GM23248 (cell line): ENCODE results near the gene ZNF787. TPM values are rescaled to one million over a fixed set of nuclear protein-coding genes. Genes with fewer than 3 reads are reported as not detected.
A peak's percentile ranks its signal among the peaks of the same experiment; 100 is the strongest.

Source experiments
- DNase-seq: peaks from one replicate; pipeline ENCODE4 v3.0.0-alpha.2; 2015
- H2AFZ ChIP-seq: fragments of 200-600 bp; sonication (generic); 2 replicates; pipeline ENCODE4 v1.6.1; 2016; ENCODE audit warnings: antibody characterized with exemption
- H3F3A ChIP-seq: fragments of 200-600 bp; sonication (generic); 2 replicates; pipeline ENCODE4 v1.6.1; 2016; ENCODE audit warnings: mild to moderate bottlenecking, antibody characterized with exemption, mixed run types; ENCODE audit not compliant: insufficient read depth
- H3K27ac ChIP-seq: fragments of 200-600 bp; sonication (generic); 2 replicates; pipeline ENCODE4 v1.5.1; 2016; ENCODE audit warnings: mild to moderate bottlenecking
- H3K27me3 ChIP-seq: fragments of 200-600 bp; sonication (generic); replicated peaks from 2 replicates; pipeline ENCODE4 v1.6.1; 2016; ENCODE audit warnings: mild to moderate bottlenecking; ENCODE audit not compliant: insufficient read depth
- H3K36me3 ChIP-seq: fragments of 200-600 bp; sonication (generic); 2 replicates; pipeline ENCODE4 v1.6.1; 2016; ENCODE audit warnings: low read depth, mild to moderate bottlenecking
- H3K4me1 ChIP-seq: fragments of 200-600 bp; sonication (generic); 2 replicates; pipeline ENCODE4 v1.6.1; 2016; ENCODE audit warnings: mild to moderate bottlenecking; ENCODE audit not compliant: insufficient read depth
- H3K4me2 ChIP-seq: fragments of 200-600 bp; sonication (generic); one replicate; pipeline ENCODE4 v1.6.1; 2016; ENCODE audit warnings: mild to moderate bottlenecking; ENCODE audit not compliant: unreplicated experiment
- H3K4me3 ChIP-seq: fragments of 200-600 bp; sonication (generic); 2 replicates; pipeline ENCODE4 v1.5.1; 2016; ENCODE audit warnings: mild to moderate bottlenecking
- H3K79me2 ChIP-seq: fragments of 200-600 bp; sonication (generic); 2 replicates; pipeline ENCODE4 v1.6.1; 2016; ENCODE audit warnings: mild to moderate bottlenecking; ENCODE audit not compliant: insufficient read depth
- H3K9ac ChIP-seq: fragments of 200-600 bp; sonication (generic); 2 replicates; pipeline ENCODE4 v1.6.1; 2016; ENCODE audit warnings: mild to moderate bottlenecking
- H3K9me2 ChIP-seq: fragments of 200-600 bp; sonication (generic); 2 replicates; pipeline ENCODE4 v1.6.1; 2016; ENCODE audit warnings: mixed run types, mild to moderate bottlenecking, moderate library complexity; ENCODE audit not compliant: insufficient read depth
- H3K9me3 ChIP-seq: fragments of 200-600 bp; sonication (generic); one replicate; pipeline ENCODE4 v1.6.1; 2017; ENCODE audit warnings: low read depth
- H4K20me1 ChIP-seq: fragments of 200-600 bp; sonication (generic); 2 replicates; pipeline ENCODE4 v1.6.0; 2016; ENCODE audit not compliant: insufficient read depth
- EZH2 ChIP-seq: fragments of 200-600 bp; sonication (generic); IDR thresholded peaks from 2 replicates; pipeline ENCODE4 v1.6.1; 2018; ENCODE audit warnings: antibody characterized with exemption, mild to moderate bottlenecking; ENCODE audit not compliant: insufficient read depth, poor library complexity, severe bottlenecking
- EZH2phosphoT487 ChIP-seq: fragments of 200-600 bp; sonication (generic); IDR thresholded peaks from 2 replicates; pipeline ENCODE4 v1.6.1; 2018; ENCODE audit warnings: antibody characterized with exemption, moderate library complexity, mild to moderate bottlenecking, low read depth; ENCODE audit not compliant: insufficient read depth
- WGBS, 2 experiments: methylation state at CpG; one replicate each; pipeline ENCODE4 v1.1.6; 2015 to 2017; ENCODE audit warnings: low lambda C conversion rate in 2 of 2, low coverage in 1 of 2; ENCODE audit errors: missing lambda C conversion rate in 2 of 2; 5-methylcytosine and 5-hydroxymethylcytosine counted together
- in situ Hi-C: fragments of 300-500 bp; cut with MboI; formaldehyde crosslinking; loops from 2 replicates; pipeline ENCODE4 v1.15.0; 2020
- polyA plus RNA-seq: library from polyadenylated mRNA; unstranded; fragments of >200 nt; fragmentation: Nextera tagmentation; extraction: Ambion mirVana; gene quantifications from 2 replicates; pipeline ENCODE4 v1.2.1, GENCODE V29; 2016
- total RNA-seq: library from RNA; depleted of rRNA; stranded (reverse); fragments of >200 nt; shearing (Covaris generic); gene quantifications from 2 replicates; pipeline ENCODE4 v1.2.3, GENCODE V29; 2014

The ZNF787 gene
- total and polyA plus RNA-seq, 2 experiments from 2014 or later = 1.5 to 19.5 TPM

DNA sequence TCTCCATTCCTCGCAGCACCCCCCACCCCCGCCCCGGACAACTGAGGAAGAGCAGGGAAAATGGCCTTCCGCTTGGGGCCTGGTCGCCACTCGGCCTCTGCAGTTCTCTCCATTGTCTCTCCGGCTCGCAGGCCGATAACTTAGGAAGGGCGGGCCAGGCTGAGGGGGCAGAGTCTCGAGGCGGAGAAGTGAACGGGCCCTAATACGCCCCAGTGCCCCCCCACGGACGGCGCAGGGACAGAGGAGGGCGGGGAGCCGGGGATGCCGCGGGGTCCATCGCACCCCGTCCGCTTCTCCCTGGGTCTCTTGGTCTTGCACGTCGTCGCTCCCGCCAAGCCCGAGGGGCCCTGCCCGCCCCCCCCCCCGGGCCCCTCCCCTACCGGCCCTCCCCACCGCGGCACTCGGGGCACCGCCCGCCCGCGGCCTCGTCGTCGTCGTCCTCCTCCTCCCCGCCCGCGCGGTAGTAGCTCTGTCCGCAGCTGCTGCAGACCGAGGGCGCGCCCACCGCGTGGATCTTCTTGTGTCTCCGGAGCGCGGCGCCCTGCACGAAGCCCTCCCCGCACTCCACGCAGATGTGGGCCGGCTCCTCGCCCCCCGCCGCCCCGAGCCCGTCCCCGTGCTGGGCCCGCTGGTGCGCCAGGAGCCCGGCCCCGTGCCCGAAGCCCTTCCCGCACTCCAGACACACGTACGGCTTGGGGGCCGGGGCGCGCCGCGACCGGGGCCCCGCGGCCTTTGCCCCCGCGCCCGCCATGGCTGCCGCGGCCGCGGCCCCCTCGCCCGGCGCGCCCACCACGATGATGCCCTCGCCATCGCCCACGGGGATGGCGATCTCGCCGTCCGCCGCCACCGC lies 33.2 kb downstream of the ZNF787 start:
- H3F3A ChIP-seq = peaks cover 8% of the 10 kb centered on the region; the same call in 1 of the 2 replicates
- 87 to 90% methylated on average over 18 to 100 of the region's 104 CpGs for WGBS, 2 experiments
- TF ChIP-seq EZH2phosphoT487 = no peak
- no peak for TF ChIP-seq EZH2
- H3K9me2 ChIP-seq = no peaks in the 10 kb centered on the region
- peaks cover 40% of the 10 kb centered on the region for H3K79me2 ChIP-seq
- DNase-seq = no peak
- no peaks in the 10 kb centered on the region for H3K27me3 ChIP-seq
- in situ Hi-C loops = no loop called here
- no peak overlapping the region for H3K9ac ChIP-seq
- 0 out of 2 replicates have a peak, but pooled peaks cover 9% of the 10 kb centered on the region for H4K20me1 ChIP-seq
- no peak overlapping the region for H2AFZ ChIP-seq
- peaks cover 12% of the 10 kb centered on the region for H3K4me1 ChIP-seq
- H3K9me3 ChIP-seq = no peaks in the 10 kb centered on the region
- no peak overlapping the region for H3K27ac ChIP-seq
- no peak overlapping the region for H3K4me3 ChIP-seq
- no peaks in the 10 kb centered on the region for H3K36me3 ChIP-seq
- H3K4me2 ChIP-seq = no peak overlapping the region

DNA sequence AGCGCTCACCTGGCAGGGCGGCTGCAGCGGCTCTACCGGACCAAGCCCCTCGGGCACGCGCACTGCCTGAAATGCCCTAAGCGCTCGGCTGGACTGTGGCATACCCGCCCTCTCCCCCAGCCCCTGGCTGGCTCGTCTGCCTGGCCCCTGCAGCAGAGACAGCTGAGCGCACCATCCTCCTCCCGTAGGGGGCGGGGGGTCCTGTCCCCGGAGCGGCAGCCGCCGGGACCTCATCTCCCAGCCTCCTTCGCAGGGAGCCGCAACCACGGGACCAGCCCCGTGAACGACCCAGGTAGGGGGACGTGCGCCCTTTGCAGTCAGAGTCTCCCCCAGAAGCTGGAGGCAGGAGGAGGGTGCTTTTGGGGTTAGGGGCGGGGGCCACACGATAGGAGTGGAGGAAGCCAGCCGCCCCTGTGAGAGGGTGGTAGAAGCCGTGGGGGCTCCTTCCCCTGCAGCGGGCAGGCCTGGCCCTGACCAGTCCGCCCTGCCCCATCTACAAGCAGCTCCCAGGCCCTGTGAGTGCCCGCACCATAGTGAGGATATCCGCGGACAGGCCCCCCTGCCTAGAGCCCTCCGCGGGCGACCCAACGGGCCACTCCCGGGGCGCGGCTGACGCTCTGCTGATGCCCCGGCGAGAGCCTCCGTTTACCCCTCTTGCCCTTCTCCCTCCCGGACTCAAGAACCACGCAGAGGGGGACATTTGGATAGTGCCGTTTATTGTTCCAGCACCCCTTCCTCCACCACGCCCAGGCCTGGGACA lies 34.2 kb downstream of the ZNF787 start:
- Histone ChIP-seq H2AFZ (no peak overlapping the region), H3K4me1 (peaks cover 12% of the 10 kb centered on the region), H3K9ac (no peak overlapping the region), H3K9me2 (no peaks in the 10 kb centered on the region), H3K4me3 (no peak overlapping the region), H3F3A (peaks cover 8% of the 10 kb centered on the region; the same call in 1 of the 2 replicates), H3K36me3 (no peaks in the 10 kb centered on the region), H3K9me3 (no peaks in the 10 kb centered on the region), H3K4me2 (no peak overlapping the region), H3K27ac (no peak overlapping the region), H3K79me2 (peaks cover 29% of the 10 kb centered on the region), H3K27me3 (no peaks in the 10 kb centered on the region), H4K20me1 (0 out of 2 replicates have a peak, but pooled peaks cover 9% of the 10 kb centered on the region)
- no peak for DNase-seq
- in situ Hi-C loops = no loop called here
- WGBS, 2 experiments = 72 to 77% methylated on average over 40 to 49 of the region's 49 CpGs
- TF ChIP-seq EZH2phosphoT487 (no peak), EZH2 (no peak)

GRCh38 chr19:56085571-56086275 lies 35.4 kb downstream of the ZNF787 start:
- Histone ChIP-seq H3K27me3 (no peaks in the 10 kb centered on the region), H3F3A (no peaks in the 10 kb centered on the region), H3K9me2 (no peaks in the 10 kb centered on the region), H3K4me1 (peaks cover 9% of the 10 kb centered on the region), H2AFZ (no peak overlapping the region), H3K27ac (no peak overlapping the region), H3K4me3 (no peak overlapping the region), H3K79me2 (peaks cover 18% of the 10 kb centered on the region), H3K9me3 (no peaks in the 10 kb centered on the region), H3K4me2 (no peak overlapping the region), H4K20me1 (0 out of 2 replicates have a peak, but pooled peaks cover 4% of the 10 kb centered on the region), H3K36me3 (no peaks in the 10 kb centered on the region), H3K9ac (no peak overlapping the region)
- in situ Hi-C loops = no loop called here
- 74 to 83% methylated on average over 10 of the region's 10 CpGs for WGBS, 2 experiments
- DNase-seq = peak; percentile 40
- TF ChIP-seq EZH2 (no peak), EZH2phosphoT487 (no peak)

DNA sequence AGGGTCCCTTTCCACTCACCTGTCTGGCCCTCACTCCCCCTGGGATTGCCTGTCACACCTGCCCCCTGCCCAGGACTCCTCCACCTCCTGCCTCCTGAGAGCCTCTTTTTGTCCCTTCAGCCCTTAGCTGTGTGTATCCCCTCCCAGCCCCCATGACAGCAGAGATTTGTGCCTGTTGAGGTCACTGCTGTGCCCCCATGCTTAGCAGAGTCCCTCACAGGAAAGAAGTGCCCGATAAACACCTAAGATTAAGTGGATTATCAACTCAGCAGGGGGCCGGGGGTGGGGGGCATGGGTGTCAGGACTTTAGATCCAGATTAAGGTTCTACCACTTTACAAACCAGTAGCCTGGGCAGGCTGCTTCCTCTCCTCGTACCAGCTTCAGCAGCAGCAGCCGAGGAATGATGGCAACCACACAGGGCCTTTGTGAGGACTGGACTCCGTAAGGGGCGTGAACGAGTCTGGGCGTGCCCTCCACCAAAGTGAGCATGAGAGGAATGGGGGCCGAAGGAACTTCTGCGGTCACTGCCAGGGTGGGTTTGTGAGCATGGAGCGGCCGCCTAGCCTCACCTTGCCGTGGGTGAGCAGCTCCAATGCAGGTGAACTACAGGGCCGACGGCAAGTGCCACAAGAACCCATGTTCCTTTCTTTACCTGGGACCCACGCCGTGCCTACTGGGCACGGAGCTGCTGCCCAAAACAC lies 36.1 kb downstream of the ZNF787 start:
- Histone ChIP-seq H3K36me3 (no peaks in the 10 kb centered on the region), H3K9ac (no peak overlapping the region), H3K9me3 (no peaks in the 10 kb centered on the region), H3K79me2 (peaks cover 11% of the 10 kb centered on the region), H2AFZ (no peak overlapping the region), H3K4me1 (0 out of 2 replicates have a peak, but pooled peaks cover 6% of the 10 kb centered on the region), H3F3A (no peaks in the 10 kb centered on the region), H3K27ac (no peak overlapping the region), H3K4me2 (no peak overlapping the region), H3K27me3 (no peaks in the 10 kb centered on the region), H4K20me1 (no peaks in the 10 kb centered on the region), H3K4me3 (no peak overlapping the region), H3K9me2 (no peaks in the 10 kb centered on the region)
- in situ Hi-C loops = no loop called here
- WGBS, 2 experiments = 78 to 79% methylated on average over 18 of the region's 18 CpGs
- DNase-seq = no peak
- no peak for TF ChIP-seq EZH2
- TF ChIP-seq EZH2phosphoT487 = no peak
